Spleen (tissue), 11 donors: ENCODE data around the gene ARHGEF28. TPM values are rescaled to one million over a fixed set of nuclear protein-coding genes. Genes with fewer than 3 reads are reported as not detected.

Experiments used
- DNase-seq: peaks from one replicate; pipeline ENCODE4 v3.0.0-alpha.2; 2020
- H3K27ac ChIP-seq, 8 donors: fragments of 200-600 bp; sonication (generic) in 7 of 8; 1 replicate in 4 of 8; 2 replicates in 4 of 8; pipeline versions ENCODE4 v1.5.0 to v1.8.0; 2016 to 2021; ENCODE audit warnings: inconsistent platforms in 4 of 8, mild to moderate bottlenecking in 4 of 8, moderate library complexity in 1 of 8
- H3K27me3 ChIP-seq, 7 donors: fragments of 200-600 bp; sonication (generic) in 6 of 7; replicated peaks in 1 of 7; 1 replicate in 4 of 7; 2 replicates in 3 of 7; pipeline versions ENCODE4 v1.5.0 to v1.8.0; 2016 to 2021; ENCODE audit warnings: inconsistent platforms in 3 of 7, mild to moderate bottlenecking in 1 of 7
- H3K36me3 ChIP-seq, 6 donors: fragments of 200-600 bp; sonication (generic) in 5 of 6; 1 replicate in 4 of 6; 2 replicates in 2 of 6; pipeline versions ENCODE4 v1.5.0 to v1.8.0; 2016 to 2021; ENCODE audit warnings: inconsistent platforms in 2 of 6
- H3K4me1 ChIP-seq, 6 donors: fragments of 200-600 bp; sonication (generic) in 5 of 6; 1 replicate in 3 of 6; 2 replicates in 3 of 6; pipeline versions ENCODE4 v1.5.0 to v1.8.0; 2016 to 2021; ENCODE audit warnings: inconsistent platforms in 3 of 6
- H3K4me3 ChIP-seq, 8 donors: fragments of 200-600 bp; sonication (generic) in 7 of 8; 1 replicate in 4 of 8; 2 replicates in 4 of 8; pipeline versions ENCODE4 v1.5.0 to v1.8.0; 2016 to 2021; ENCODE audit warnings: inconsistent platforms in 4 of 8, mild to moderate bottlenecking in 4 of 8, moderate library complexity in 2 of 8
- H3K9me3 ChIP-seq, 8 donors: fragments of 200-600 bp; sonication (generic) in 7 of 8; 1 replicate in 4 of 8; 2 replicates in 4 of 8; pipeline versions ENCODE4 v1.5.0 to v1.8.0; 2016 to 2021; ENCODE audit warnings: inconsistent platforms in 4 of 8
- POLR2A ChIP-seq, 3 donors: fragments of 450-650 bp; IDR thresholded peaks; one replicate each; pipeline ENCODE4 v1.5.1; 2017; ENCODE audit warnings: antibody characterized with exemption in 3 of 3, mild to moderate bottlenecking in 1 of 3
- POLR2AphosphoS5 ChIP-seq, 3 donors: sonication (generic); formaldehyde crosslinking; IDR thresholded peaks; one replicate each; pipeline ENCODE4 v1.5.1; 2017; ENCODE audit warnings: antibody characterized with exemption in 3 of 3
- WGBS, 5 donors: extraction: QIAGEN DNeasy Blood & Tissue Kit in 3 of 5; methylation state at CpG; one replicate each; pipeline versions ENCODE4 v1.1.5 to v1.1.7; 2013 to 2018; 5-methylcytosine and 5-hydroxymethylcytosine counted together
- intact Hi-C: fragments of 100-400 bp; cut with DNase I; formaldehyde crosslinking; loops from one replicate; pipeline ENCODE4 v1.15.0; 2023; ENCODE audit warnings: low total_unique reads
- polyA plus RNA-seq, 3 donors: library from polyadenylated mRNA; stranded (reverse); fragments of 200-250 nt; gene quantifications; one replicate each; pipeline ENCODE4 v1.2.1, GENCODE V29; 2013
- total RNA-seq, 7 donors: library from RNA; depleted of rRNA in 3 of 7; stranded (reverse); fragments of >200 nt in 3 of 7; fragmentation: NEBNext Ultra II Directional in 4 of 7; extraction: Animal tissue kit (Norgen Biotek cat#: 25700) in 4 of 7; gene quantifications; one replicate each; pipeline versions ENCODE4 v1.1.0 to v1.2.1, GENCODE V29; 2016 to 2021
- TF ChIP-seq, protein P1 (sequence below), 11 experiments: fragments of 200-600 bp in 7 of 11; fragments of 450-650 bp in 4 of 11; sonication (generic) in 4 of 11; IDR thresholded peaks in 8 of 11; conservative IDR thresholded peaks in 3 of 11; 1 replicate in 7 of 11; 2 replicates in 4 of 11; pipeline versions ENCODE4 v1.4.0 to v1.8.0; 2016 to 2021; ENCODE audit warnings: antibody characterized with exemption in 11 of 11, inconsistent platforms in 4 of 11, mild to moderate bottlenecking in 1 of 11
- donor health status: healthy with polysubstance abuse.
- donor health status: DM: no; HTN: no; CAD: no; lungs with moderate emphysema.
- donor health status: DM: no; HTN: no; CAD: no.
- donor health status: Bipolar disorder and iron deficiency.
- donor health status: healthy.
- donor health status: DM: no; HTN: no; CAD: no.
- donor health status: DM: yes; HTN: yes; CAD: no.

The ARHGEF28 gene
- total and polyA plus RNA-seq, 10 donors, result 0.53 to 17.5 (median 8.8) TPM

- no peaks in the 10 kb centered on the region for H3K9me3 ChIP-seq
- H3K4me1 ChIP-seq, result no peaks in the 10 kb centered on the region
- 34 to 67% (median 51%) methylated on average over 3 of the region's 3 CpGs for WGBS, 5 donors
- no peak for TF ChIP-seq POLR2A (IDR thresholded peaks at IDR 0.05)
- H3K4me3 ChIP-seq, result no peak overlapping the region
- H3K27me3 ChIP-seq, result peaks cover 0 to 4% (median 0%) of the 10 kb centered on the region in 7 donors
- no peaks in the 10 kb centered on the region for H3K36me3 ChIP-seq
- DNase-seq, result no peak
- no peak overlapping the region for H3K27ac ChIP-seq
- intact Hi-C loops, result no loop called here
Observed at GRCh38 chr5:73896097-73896496, 270.1 kb downstream of the ARHGEF28 start.

DNA sequence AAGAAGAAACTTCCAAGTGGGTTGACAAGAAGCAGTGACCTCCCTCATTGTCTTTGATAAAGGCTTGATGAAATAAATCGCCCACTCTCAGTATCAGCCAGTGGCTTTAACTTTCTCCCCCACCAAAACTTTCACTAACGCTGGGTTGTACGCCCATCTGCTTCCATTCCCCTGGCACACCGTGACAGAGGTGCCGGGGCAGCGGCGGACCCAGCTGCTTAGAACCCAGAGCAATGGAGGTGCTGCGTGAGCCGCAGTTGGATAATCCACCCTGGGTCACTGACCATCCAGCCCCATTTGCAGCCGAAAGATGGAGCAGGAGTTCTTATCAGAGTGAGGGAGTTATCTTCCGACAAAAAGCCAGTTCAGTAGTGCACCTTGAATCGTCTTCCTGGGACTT lies 270.7 kb downstream of the ARHGEF28 start:
- 93 to 97% (median 96%) methylated on average over 12 of the region's 12 CpGs for WGBS, 5 donors
- Histone ChIP-seq H3K27me3 (peaks cover 0 to 6% (median 0%) of the 10 kb centered on the region in 7 donors), H3K36me3 (no peaks in the 10 kb centered on the region), H3K4me1 (peaks cover 0 to 3% (median 0%) of the 10 kb centered on the region in 6 donors), H3K27ac (no peak overlapping the region), H3K9me3 (no peaks in the 10 kb centered on the region), H3K4me3 (no peak overlapping the region)
- intact Hi-C loops, result no loop called here
- no peak for DNase-seq
- no peak for TF ChIP-seq POLR2AphosphoS5 (IDR thresholded peaks at IDR 0.05)
- TF ChIP-seq, protein P1, sequence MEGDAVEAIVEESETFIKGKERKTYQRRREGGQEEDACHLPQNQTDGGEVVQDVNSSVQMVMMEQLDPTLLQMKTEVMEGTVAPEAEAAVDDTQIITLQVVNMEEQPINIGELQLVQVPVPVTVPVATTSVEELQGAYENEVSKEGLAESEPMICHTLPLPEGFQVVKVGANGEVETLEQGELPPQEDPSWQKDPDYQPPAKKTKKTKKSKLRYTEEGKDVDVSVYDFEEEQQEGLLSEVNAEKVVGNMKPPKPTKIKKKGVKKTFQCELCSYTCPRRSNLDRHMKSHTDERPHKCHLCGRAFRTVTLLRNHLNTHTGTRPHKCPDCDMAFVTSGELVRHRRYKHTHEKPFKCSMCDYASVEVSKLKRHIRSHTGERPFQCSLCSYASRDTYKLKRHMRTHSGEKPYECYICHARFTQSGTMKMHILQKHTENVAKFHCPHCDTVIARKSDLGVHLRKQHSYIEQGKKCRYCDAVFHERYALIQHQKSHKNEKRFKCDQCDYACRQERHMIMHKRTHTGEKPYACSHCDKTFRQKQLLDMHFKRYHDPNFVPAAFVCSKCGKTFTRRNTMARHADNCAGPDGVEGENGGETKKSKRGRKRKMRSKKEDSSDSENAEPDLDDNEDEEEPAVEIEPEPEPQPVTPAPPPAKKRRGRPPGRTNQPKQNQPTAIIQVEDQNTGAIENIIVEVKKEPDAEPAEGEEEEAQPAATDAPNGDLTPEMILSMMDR (IDR thresholded peaks at IDR 0.05 in 8 of 11, conservative IDR thresholded peaks at IDR 0.05 in 3 of 11), result no peak
- no peak for TF ChIP-seq POLR2A (IDR thresholded peaks at IDR 0.05)

GRCh38 chr5:73897893-73898292 lies 271.9 kb downstream of the ARHGEF28 start:
- no peak overlapping the region for H3K27ac ChIP-seq
- H3K27me3 ChIP-seq, result peaks cover 0 to 6% (median 0%) of the 10 kb centered on the region in 7 donors
- no peaks in the 10 kb centered on the region for H3K9me3 ChIP-seq
- peaks cover 0 to 13% (median 4%) of the 10 kb centered on the region in 6 donors for H3K4me1 ChIP-seq
- no peak overlapping the region for H3K4me3 ChIP-seq
- WGBS, 5 donors, result 93 to 95% (median 94%) methylated on average over 5 of the region's 5 CpGs
- no peaks in the 10 kb centered on the region for H3K36me3 ChIP-seq
- no peak for DNase-seq
- intact Hi-C loops, result no loop called here
- TF ChIP-seq POLR2A (IDR thresholded peaks at IDR 0.05), result no peak
- TF ChIP-seq, protein P1 (IDR thresholded peaks at IDR 0.05 in 8 of 11, conservative IDR thresholded peaks at IDR 0.05 in 3 of 11), result no peak
- TF ChIP-seq POLR2AphosphoS5 (IDR thresholded peaks at IDR 0.05), result no peak

DNA sequence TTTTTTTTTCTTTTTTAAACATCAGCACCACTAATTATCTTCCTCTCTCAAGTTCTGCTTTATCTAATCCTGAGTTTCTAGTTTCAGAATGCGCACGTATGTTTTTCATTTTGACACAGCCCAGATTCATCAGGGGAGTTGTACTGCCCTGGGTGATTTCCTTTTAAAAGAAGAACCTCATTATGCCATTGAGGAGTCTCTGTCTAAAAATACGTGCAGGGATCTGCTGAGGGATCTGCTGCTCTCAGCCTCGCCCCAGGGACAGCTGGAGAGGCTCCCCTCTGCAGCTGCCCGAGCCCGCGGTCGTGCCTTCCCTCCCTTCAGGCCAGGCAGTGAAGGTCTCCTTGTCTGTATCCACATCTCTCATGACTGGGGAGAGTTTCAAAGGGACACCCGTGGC lies 273.1 kb downstream of the ARHGEF28 start:
- WGBS, 5 donors, result 52 to 65% (median 57%) methylated on average over 9 of the region's 9 CpGs
- no peak overlapping the region for H3K27ac ChIP-seq
- H3K4me1 ChIP-seq, result peaks cover 0 to 13% (median 4%) of the 10 kb centered on the region in 6 donors
- H3K36me3 ChIP-seq, result no peaks in the 10 kb centered on the region
- H3K4me3 ChIP-seq, result no peak overlapping the region
- H3K27me3 ChIP-seq, result peaks cover 0 to 6% (median 0%) of the 10 kb centered on the region in 7 donors
- no peak for DNase-seq
- TF ChIP-seq POLR2A (IDR thresholded peaks at IDR 0.05), result no peak
- no peak for TF ChIP-seq POLR2AphosphoS5 (IDR thresholded peaks at IDR 0.05)
- TF ChIP-seq, protein P1 (IDR thresholded peaks at IDR 0.05 in 8 of 11, conservative IDR thresholded peaks at IDR 0.05 in 3 of 11), result no peak
- intact Hi-C loops, result no loop called here
- H3K9me3 ChIP-seq, result no peaks in the 10 kb centered on the region

GRCh38 chr5:73899916-73900315 lies 273.9 kb downstream of the ARHGEF28 start:
- no peak for DNase-seq
- Histone ChIP-seq H3K9me3 (no peaks in the 10 kb centered on the region), H3K27ac (no peak overlapping the region), H3K4me1 (peaks cover 0 to 13% (median 4%) of the 10 kb centered on the region in 6 donors), H3K36me3 (no peaks in the 10 kb centered on the region), H3K4me3 (no peak overlapping the region), H3K27me3 (peaks cover 0 to 6% (median 0%) of the 10 kb centered on the region in 7 donors)
- 93 to 96% (median 95%) methylated on average over 3 of the region's 3 CpGs for WGBS, 5 donors
- TF ChIP-seq POLR2AphosphoS5 (IDR thresholded peaks at IDR 0.05), result no peak
- intact Hi-C loops, result no loop called here
